ENCODE measurements around the gene REEP3. TPM values are rescaled to one million over a fixed set of nuclear protein-coding genes. Genes with fewer than 3 reads are reported as not detected.

The REEP3 gene
- total and polyA plus RNA-seq, 2 donors, result 11.2 to 11.9 TPM

Other genes with a start within 250 kb of the REEP3 start
- gene JMJD1C, start 55.4 kb upstream of the REEP3 start, total RNA-seq, result 70.8 TPM
- 86.2 TPM for gene JMJD1C, start 55.4 kb upstream of the REEP3 start, polyA plus RNA-seq

All from thymus (tissue), 2 donors.